GM12873 (cell line): ENCODE results near the gene MRPL55.

Source experiments
- CTCF ChIP-seq: IDR thresholded peaks from 2 replicates; pipeline ENCODE4 v1.5.1; 2012; ENCODE audit warnings: low read depth, mild to moderate bottlenecking, moderate library complexity, low read length, control low read depth; ENCODE audit not compliant: insufficient read depth; ENCODE audit errors: missing control alignments

MRPL55 gene

GRCh38 chr1:228066416-228066815 lies 42.7 kb downstream of the MRPL55 start:
- TF ChIP-seq CTCF, result no peak

GRCh38 chr1:228065543-228066347 lies 43.4 kb downstream of the MRPL55 start:
- TF ChIP-seq CTCF, result no peak

DNA sequence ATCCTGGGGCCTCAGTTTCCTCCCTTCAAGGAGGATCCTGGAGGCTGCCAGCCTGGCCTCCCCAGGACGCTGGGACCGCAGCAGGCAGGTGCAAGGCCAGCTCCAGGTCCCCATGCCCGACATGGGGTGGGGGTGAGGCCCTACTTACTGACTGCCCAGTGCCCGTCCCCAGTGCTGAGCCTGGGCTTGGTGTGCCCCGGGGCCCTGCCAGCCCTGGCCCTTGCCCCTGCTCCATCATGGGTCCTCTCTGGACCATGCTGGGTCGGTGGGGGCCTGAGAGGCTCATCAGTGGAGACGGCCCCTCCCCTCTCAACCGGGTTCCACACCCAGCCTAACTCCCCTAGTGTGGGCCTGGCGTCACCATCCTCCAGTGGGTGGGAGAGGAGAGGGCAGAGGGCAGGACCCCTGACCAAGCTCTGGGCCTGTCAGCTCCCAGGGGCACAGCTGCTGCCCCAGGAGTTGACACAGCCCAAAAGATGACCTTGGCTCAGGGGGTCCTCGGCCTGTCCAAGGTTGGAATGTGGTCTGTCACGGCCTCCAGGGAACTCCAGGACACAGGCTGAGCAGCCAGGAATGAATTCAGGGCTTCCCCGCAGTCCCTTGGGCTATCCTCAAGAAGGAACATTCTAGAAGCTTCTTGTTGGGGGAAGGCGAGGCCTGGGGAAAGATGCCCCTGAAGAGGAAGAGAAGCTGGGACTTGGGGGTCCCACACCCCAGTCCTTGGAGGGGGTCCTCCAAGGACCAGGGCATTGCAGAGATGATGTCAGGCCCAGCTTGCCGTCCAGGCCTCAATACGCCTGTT lies 44.2 kb downstream of the MRPL55 start:
- TF ChIP-seq CTCF, result no peak

GRCh38 chr1:228064296-228064695 lies 44.8 kb downstream of the MRPL55 start:
- TF ChIP-seq CTCF, result no peak

DNA sequence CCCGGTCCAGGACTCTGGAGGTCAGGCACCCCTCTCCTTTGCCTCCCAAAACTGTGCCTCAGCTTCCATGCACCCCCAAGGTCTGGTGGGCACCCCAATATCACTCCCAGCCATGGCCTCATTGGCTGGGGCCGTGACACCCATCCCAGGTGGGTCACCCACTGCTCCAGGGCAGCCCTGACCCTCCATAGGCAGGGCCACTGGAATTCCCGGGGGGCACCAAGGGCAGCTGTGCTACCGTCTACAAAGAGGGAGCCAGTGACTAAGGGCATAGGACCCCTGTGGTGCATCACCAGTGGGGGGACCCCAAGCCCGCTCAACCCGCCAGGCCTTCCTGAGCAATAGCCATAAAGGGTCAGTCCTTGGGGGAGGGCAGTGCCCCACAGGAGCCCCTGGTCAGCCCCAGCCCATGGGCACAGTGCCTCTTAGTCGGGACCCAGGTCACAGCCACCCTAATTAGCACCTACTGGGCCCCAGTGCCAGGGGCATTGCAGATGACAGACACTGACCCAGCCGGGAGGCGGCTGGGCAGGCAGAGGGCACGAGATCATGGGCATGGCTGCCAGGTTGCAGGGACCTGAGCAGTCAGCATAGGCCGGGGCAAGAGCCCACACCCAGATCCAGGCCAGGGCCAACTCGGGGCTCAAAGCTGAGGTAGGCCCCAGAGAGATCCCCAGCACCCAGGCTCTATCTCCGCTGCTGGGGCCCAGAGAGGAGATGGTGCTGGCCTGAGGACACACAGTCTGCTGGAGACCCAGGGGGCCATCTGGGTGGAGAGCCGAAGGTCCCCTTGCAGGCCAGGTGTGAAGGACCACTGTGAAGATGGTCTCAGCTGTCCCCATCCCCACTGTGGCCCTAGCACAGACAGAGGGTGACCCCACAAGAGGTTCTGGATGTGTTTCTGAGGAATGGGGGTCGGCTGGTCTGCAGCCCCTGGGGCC lies 45.6 kb downstream of the MRPL55 start:
- TF ChIP-seq CTCF, result no peak

- no peak for TF ChIP-seq CTCF
Measured at GRCh38 chr1:228062812-228063211, 46.3 kb downstream of the MRPL55 start.
